Keratinocyte (primary cell): Measurements from ENCODE around the gene ARHGAP31. TPM values are rescaled to one million over a fixed set of nuclear protein-coding genes. Genes with fewer than 3 reads are reported as not detected.

Source experiments
- DNase-seq: peaks from one replicate; pipeline ENCODE4 v3.0.0-alpha.2; 2011; ENCODE audit warnings: low read depth, missing footprints, low spot score
- FAIRE-seq: peaks from 2 replicates; lab custom pipeline; 2011; peaks lifted over from hg19 to GRCh38; lab: Jason Lieb, UNC
- H2AFZ ChIP-seq: 2 replicates; pipeline ENCODE4 v1.6.0; 2012; ENCODE audit warnings: low read length, control low read depth, inconsistent platforms; ENCODE audit not compliant: control insufficient read depth
- H3K27ac ChIP-seq: 2 replicates; pipeline ENCODE4 v1.5.1; 2011; ENCODE audit warnings: low read length; ENCODE audit not compliant: control insufficient read depth, insufficient read depth
- H3K27me3 ChIP-seq: 3 replicates; pipeline ENCODE4 v1.6.0; 2011; ENCODE audit warnings: low read length; ENCODE audit not compliant: control insufficient read depth, insufficient read depth; ENCODE audit errors: extremely low read depth
- H3K36me3 ChIP-seq, 2 experiments: 2 replicates in 1 of 2; 3 replicates in 1 of 2; pipeline ENCODE4 v1.5.1; 2011; ENCODE audit warnings: low read length in 2 of 2, mild to moderate bottlenecking in 1 of 2; ENCODE audit not compliant: control insufficient read depth in 2 of 2, insufficient read depth in 2 of 2; ENCODE audit errors: extremely low read depth in 1 of 2
- H3K4me1 ChIP-seq: 3 replicates; pipeline ENCODE4 v1.5.1; 2011; ENCODE audit warnings: low read length; ENCODE audit not compliant: control insufficient read depth, insufficient read depth; ENCODE audit errors: extremely low read depth
- H3K4me2 ChIP-seq: 3 replicates; pipeline ENCODE4 v1.6.0; 2011; ENCODE audit warnings: low read depth, low read length; ENCODE audit not compliant: control insufficient read depth, insufficient read depth; ENCODE audit errors: extremely low read depth
- H3K4me3 ChIP-seq, 3 experiments: fragments of 200-600 bp in 1 of 3; sonication (generic) in 1 of 3; 2 replicates in 2 of 3; 3 replicates in 1 of 3; pipeline ENCODE4 v1.5.1; 2011 to 2016; ENCODE audit warnings: low read length in 3 of 3, mild to moderate bottlenecking in 3 of 3, control low read depth in 2 of 3, inconsistent platforms in 1 of 3, low read depth in 1 of 3, mixed read lengths in 1 of 3, mixed run types in 1 of 3, moderate library complexity in 1 of 3; ENCODE audit not compliant: control insufficient read depth in 2 of 3, insufficient read depth in 2 of 3; ENCODE audit errors: extremely low read depth in 1 of 3
- H3K79me2 ChIP-seq: 2 replicates; pipeline ENCODE4 v1.6.0; 2012; ENCODE audit warnings: low read length; ENCODE audit not compliant: control insufficient read depth, insufficient read depth
- H3K9ac ChIP-seq: 3 replicates; pipeline ENCODE4 v1.6.0; 2011; ENCODE audit warnings: low read length; ENCODE audit not compliant: control insufficient read depth, insufficient read depth; ENCODE audit errors: extremely low read depth
- H3K9me1 ChIP-seq: 3 replicates; pipeline ENCODE4 v1.6.0; 2011; ENCODE audit warnings: low read length; ENCODE audit not compliant: control insufficient read depth, insufficient read depth; ENCODE audit errors: extremely low read depth
- H3K9me3 ChIP-seq: 2 replicates; pipeline ENCODE4 v1.5.1; 2012; ENCODE audit warnings: low read depth, low read length; ENCODE audit not compliant: control insufficient read depth
- H4K20me1 ChIP-seq: 3 replicates; pipeline ENCODE4 v1.6.0; 2011; ENCODE audit warnings: low read length; ENCODE audit not compliant: control insufficient read depth, insufficient read depth; ENCODE audit errors: extremely low read depth
- CTCF ChIP-seq, 3 experiments: IDR thresholded peaks in 1 of 3; conservative IDR thresholded peaks in 1 of 3; optimal IDR thresholded peaks in 1 of 3; 2 replicates in 2 of 3; 3 replicates in 1 of 3; pipeline versions ENCODE3 to v1.5.1; 2011; ENCODE audit warnings: low read length in 3 of 3, mild to moderate bottlenecking in 3 of 3, moderate library complexity in 2 of 3, control low read depth in 1 of 3, inconsistent platforms in 1 of 3; ENCODE audit not compliant: insufficient read depth in 2 of 3; ENCODE audit errors: extremely low read depth in 1 of 3
- EZH2 ChIP-seq: IDR thresholded peaks from one replicate; pipeline ENCODE4 v1.6.1; 2012; ENCODE audit warnings: inconsistent platforms, mild to moderate bottlenecking, low read length, moderate library complexity
- dilution Hi-C: fragments of 300-500 bp; cut with MboI; formaldehyde crosslinking; loops from one replicate; pipeline ENCODE4 v1.7.0; 2020; ENCODE audit warnings: low sequenced_read_pairs; ENCODE audit not compliant: extremely low pct_ligation_motif_present
- polyA plus RNA-seq, 5 experiments: library from polyadenylated mRNA; depleted of rRNA in 3 of 5; stranded (reverse) in 3 of 5; stranded (forward) in 1 of 5; unstranded in 1 of 5; fragments of >200 nt; gene quantifications; 1 replicate in 1 of 5; 2 replicates in 3 of 5; 3 replicates in 1 of 5; pipeline versions ENCODE4 v1.2.1 to v1.2.3, GENCODE V29; 2011 to 2012; ENCODE audit warnings: missing spikeins in 2 of 5, low read depth in 1 of 5, low replicate concordance in 1 of 5

ARHGAP31 gene
- polyA plus RNA-seq, 1 donor (not counting 4 experiments of a cell fraction or from before 2014, with no cell fraction given) = 3.0 TPM

GRCh38 chr3:119289404-119289770 lies 4.8 kb upstream of the ARHGAP31 start:
- no peaks in the 10 kb centered on the region for H3K9me3 ChIP-seq
- FAIRE-seq (no peak), DNase-seq (no peak)
- H2AFZ ChIP-seq = no peak overlapping the region
- TF ChIP-seq CTCF (optimal IDR thresholded peaks at IDR 0.05 in 1 of 3, IDR thresholded peaks at IDR 0.05 in 1 of 3, conservative IDR thresholded peaks at IDR 0.05 in 1 of 3; ENCODE audit: extremely low read depth in 1 of 3, insufficient read depth in 2 of 3, low read length in 3 of 3) = no peak
- TF ChIP-seq EZH2 = no peak
- peaks cover 6% of the 10 kb centered on the region for H3K4me1 ChIP-seq
- H3K79me2 ChIP-seq = no peaks in the 10 kb centered on the region
- H3K9me1 ChIP-seq = no peaks in the 10 kb centered on the region
- no peaks in the 10 kb centered on the region for H4K20me1 ChIP-seq
- dilution Hi-C loops = no loop called here
- no peaks in the 10 kb centered on the region for H3K27me3 ChIP-seq
- no peak overlapping the region for H3K27ac ChIP-seq
- H3K4me3 ChIP-seq = no peak overlapping the region
- H3K36me3 ChIP-seq = no peaks in the 10 kb centered on the region
- no peak overlapping the region for H3K4me2 ChIP-seq
- no peak overlapping the region for H3K9ac ChIP-seq

DNA sequence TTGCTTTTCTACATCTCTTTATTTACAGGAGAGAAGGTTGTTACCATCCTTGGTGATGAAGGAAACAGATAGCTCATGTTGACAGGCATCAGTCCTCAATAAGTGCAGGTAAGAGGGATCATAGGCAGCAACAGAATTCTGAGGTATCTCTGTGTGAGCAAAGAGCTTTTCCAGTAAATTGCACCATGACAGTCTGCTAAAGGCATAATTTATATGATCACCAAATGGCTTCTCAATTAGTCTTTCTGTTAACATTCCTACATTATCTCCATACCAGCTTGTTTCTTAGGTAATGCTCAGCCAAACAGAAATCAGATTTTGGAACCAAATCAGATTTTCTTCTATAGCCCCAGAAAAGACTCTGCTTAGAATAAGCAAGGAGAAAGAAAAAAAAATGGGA lies 3.6 kb upstream of the ARHGAP31 start:
- dilution Hi-C loops = no loop called here
- Histone ChIP-seq H3K36me3 (no peaks in the 10 kb centered on the region), H3K9me1 (no peaks in the 10 kb centered on the region), H3K27ac (no peak overlapping the region), H4K20me1 (no peaks in the 10 kb centered on the region), H3K4me2 (no peak overlapping the region), H3K79me2 (no peaks in the 10 kb centered on the region), H2AFZ (no peak overlapping the region), H3K9me3 (no peaks in the 10 kb centered on the region), H3K4me3 (no peak overlapping the region), H3K27me3 (no peaks in the 10 kb centered on the region), H3K4me1 (peaks cover 6% of the 10 kb centered on the region), H3K9ac (no peak overlapping the region)
- DNase-seq = no peak
- TF ChIP-seq EZH2 (no peak), CTCF (optimal IDR thresholded peaks at IDR 0.05 in 1 of 3, IDR thresholded peaks at IDR 0.05 in 1 of 3, conservative IDR thresholded peaks at IDR 0.05 in 1 of 3; ENCODE audit: extremely low read depth in 1 of 3, insufficient read depth in 2 of 3, low read length in 3 of 3) (no peak)
- FAIRE-seq = no peak
